HTR-8/SVneo (cell line): Measurements from ENCODE around the gene WASF1.

ENCODE experiments used
- DNase-seq: peaks from one replicate; pipeline ENCODE4 v3.0.0; 2011; ENCODE audit warnings: low spot score, mixed read lengths; ENCODE audit not compliant: insufficient read length
- FAIRE-seq: peaks from 2 replicates; lab custom pipeline; 2011; peaks lifted over from hg19 to GRCh38; lab: Jason Lieb, UNC

Gene WASF1

DNA sequence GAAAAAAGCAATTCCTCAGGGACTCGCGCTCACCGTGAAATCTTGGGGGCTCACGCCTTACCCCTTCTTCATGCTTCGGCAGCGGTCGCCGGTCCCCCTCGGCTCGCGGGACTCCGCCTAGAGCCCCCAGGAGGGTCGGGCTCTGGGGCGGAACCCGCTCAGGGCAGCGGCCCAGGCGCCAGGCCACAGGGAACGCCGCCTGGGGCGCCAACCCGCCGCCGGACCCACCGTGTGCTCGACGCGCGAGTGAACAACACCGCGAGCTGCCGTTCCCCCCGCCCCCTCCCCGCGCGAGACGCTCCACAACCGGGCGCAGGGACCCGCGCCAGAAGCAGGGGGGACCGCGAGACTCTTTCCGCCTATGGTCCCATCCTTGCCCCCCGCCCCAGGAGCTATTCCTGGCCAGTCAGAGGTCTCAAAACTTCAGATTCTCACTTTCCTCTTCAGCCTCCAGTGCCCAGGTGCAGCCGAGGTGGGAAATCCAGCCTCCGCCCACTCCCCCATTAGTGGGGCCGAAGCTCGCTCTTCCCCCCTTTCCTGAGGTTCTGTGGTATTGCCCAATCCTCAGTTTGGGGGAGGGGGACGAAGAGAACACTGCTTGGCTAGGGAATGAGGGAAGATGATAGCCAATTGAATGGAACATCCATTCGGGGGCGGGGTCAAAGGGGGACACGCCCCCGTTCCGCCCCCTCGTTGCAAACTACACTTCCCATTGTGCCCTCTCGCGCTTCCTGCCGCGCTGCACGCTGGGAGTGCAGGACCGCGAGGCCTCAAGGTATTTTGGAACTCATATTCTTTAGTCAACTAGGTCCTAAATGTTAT lies at the start of gene WASF1:
WASF1 (minus strand) TSS at position 265 of the 822 bp plus-strand sequence. CDS start 52,069 bp downstream, outside the sequence.
- peak; percentile 91 for FAIRE-seq
- peak; percentile 83 for DNase-seq

DNA sequence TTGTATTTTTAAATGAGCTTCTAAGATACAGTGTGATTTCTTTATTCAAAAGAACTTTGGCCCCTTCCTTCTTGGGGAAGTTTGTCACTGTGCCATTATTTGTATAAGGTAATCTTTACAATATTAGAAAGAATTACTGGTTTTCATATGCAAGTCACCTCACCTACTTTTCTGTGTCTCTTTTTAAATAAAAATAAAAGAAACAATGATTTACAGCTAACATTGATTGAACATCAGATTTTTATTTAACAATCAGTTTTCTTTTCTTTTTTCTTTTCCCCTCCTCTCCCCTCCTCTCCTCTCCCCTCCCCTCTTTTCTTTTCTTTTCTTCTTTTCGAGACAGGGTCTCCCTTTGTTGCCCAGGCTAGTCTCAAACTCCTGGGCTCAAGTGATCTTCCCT lies 46.8 kb upstream of the WASF1 start:
- no peak for DNase-seq
- FAIRE-seq, result no peak

- no peak for DNase-seq
- no peak for FAIRE-seq
These were observed 42.3 kb upstream of the WASF1 start for GRCh38 chr6:110221738-110222137.

DNA sequence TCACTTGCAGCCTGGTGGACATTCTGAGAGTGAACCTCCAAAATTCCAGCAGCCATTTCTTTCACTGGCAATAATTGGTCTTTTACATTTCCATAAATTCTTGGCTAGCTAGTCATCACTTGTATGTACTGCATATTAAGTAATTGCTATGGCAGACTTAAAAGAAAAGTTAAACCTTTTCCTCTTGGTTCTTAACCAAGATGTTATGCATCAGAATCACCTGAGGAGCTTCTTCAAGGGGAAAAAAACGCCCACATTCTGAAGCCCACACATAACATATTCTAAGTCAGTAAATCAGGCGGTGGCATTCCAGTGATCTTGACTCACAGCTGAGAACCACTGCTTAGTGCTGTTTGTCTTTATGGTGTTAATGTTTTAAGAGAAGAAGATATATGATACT lies 37.8 kb upstream of the WASF1 start:
- no peak for DNase-seq
- no peak for FAIRE-seq

DNA sequence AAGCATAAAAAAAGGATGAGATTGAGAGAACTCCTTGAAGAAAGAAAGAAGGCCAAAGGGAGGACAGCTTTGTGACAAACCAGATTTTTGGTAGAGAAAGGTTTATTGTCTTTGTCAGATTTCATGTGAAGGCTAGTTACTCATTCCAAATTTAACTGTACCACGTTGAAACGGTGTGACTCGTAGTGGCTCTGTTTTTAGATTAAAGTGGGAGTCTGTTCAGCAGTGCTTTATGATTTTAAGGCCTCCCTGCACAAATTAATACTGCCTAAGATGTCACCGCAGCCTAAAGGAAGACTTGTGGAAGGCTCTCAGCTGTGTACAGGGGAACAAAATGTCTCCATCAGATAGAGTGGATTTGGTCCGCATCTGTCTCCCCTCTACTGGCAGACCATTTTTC lies 36.7 kb upstream of the WASF1 start:
- no peak for FAIRE-seq
- no peak for DNase-seq

- FAIRE-seq, result no peak
- no peak for DNase-seq
These were observed 34.9 kb upstream of the WASF1 start for GRCh38 chr6:110214338-110214737.

DNA sequence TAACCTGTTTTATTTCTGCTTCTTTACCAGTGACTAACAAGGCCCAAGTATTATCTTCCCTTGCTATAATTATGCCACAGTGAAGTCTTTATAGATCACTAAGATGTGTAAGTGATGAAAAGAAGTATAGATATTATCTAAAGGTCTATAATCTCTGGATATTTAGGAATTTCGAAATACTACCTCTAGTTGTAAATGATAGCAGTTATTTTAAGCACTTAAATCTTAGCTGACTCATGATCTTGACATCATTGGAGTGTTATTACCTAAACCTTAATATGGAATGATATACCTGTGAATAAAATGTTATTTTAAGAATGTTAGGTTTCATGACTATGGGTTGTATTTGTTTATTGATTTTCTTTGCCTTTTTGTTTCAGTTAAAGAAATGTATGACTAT lies 32.3 kb upstream of the WASF1 start:
- DNase-seq (no peak), FAIRE-seq (no peak)

- no peak for DNase-seq
- FAIRE-seq, result no peak
These were observed 28.2 kb upstream of the WASF1 start for GRCh38 chr6:110207652-110208051.

GRCh38 chr6:110201151-110201884 lies 21.8 kb upstream of the WASF1 start:
- FAIRE-seq, result no peak
- no peak for DNase-seq

DNA sequence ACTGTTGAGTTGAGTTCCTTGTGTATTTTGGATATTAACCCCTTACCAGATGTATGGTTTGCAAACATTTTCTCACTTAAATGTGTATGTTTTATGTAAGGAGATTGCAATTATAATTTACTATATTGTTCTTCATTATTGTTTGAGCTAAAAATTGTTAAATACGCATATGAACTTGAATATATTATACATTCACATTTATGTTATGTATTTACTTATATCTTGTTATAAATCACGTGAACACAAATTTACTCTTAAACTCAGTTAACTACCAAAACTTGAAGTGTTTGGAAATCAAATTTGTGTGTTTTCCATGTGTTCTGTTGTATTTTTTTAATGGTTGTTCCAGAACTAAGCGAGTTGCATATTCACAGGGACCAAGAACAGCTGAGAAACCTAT lies 19.1 kb upstream of the WASF1 start:
- FAIRE-seq, result no peak
- no peak for DNase-seq

GRCh38 chr6:110196874-110197273 lies 17.4 kb upstream of the WASF1 start:
- FAIRE-seq, result no peak

DNA sequence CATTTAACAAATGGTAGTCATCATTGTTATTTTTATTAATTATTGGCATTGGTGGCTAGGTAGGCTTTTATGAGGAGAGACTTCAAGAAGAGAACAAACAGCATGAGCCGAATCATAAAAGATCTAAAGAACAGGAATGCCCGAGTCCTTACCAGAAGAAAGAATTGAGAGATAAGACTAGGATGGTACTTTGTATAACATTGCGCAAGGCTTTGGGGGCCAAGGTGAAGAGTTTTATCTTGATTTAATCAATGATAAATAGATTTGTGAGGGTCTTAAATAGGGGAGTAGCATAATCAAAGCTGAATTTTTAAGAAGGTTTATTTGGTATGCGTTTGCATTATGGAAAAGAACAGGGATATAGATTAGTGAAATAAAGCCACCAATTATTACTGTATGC lies 16.2 kb upstream of the WASF1 start:
- no peak for DNase-seq
- FAIRE-seq, result no peak

More at GRCh38 chr6:110196874-110197273, 17.4 kb upstream of the WASF1 start:
- DNase-seq, result no peak

DNA sequence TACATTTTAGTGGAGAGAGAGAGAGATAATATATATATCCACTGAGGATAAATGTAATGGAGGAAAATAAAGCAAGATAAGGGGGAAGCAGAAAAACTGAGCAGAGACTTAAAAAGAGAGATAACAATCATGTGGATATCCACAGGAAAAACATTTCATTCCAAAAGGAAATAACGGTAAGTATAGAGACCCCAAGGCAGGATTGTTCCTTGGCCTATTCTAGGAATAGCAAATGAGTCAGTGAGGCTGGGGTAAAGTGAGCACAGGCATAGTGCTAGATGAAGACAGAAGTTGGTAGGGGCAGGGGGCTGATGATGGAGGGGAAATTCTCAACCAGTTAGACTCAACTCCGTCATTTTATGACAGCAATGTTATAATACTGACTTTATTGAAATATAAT lies 12.0 kb upstream of the WASF1 start:
- FAIRE-seq (no peak), DNase-seq (no peak)

- FAIRE-seq (no peak), DNase-seq (no peak)
These were observed 11.3 kb upstream of the WASF1 start for GRCh38 chr6:110190726-110191125.

- DNase-seq (no peak), FAIRE-seq (no peak)
These were observed 9.3 kb upstream of the WASF1 start for GRCh38 chr6:110188791-110189190.

DNA sequence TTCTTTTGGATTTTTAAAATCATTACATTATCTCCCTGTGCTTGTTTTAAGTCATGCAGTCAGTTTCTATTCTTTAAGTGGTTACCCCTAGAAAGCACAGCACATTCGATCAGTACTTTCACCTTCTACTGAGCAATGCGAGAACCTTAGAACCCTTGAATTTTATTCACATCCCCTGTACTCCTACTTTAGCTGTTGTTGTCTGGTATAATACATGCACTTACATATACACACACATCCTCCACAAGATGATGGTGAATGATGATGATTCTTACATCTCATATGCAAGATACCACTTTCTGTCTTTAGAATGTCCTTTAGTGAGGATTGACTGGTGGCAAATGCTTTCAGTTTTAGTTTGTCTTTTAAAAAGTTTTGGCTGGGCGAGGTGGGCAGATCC lies 6.4 kb upstream of the WASF1 start:
- DNase-seq (no peak), FAIRE-seq (no peak)

GRCh38 chr6:110183292-110183885 lies 3.9 kb upstream of the WASF1 start:
- no peak for FAIRE-seq
- no peak for DNase-seq

DNA sequence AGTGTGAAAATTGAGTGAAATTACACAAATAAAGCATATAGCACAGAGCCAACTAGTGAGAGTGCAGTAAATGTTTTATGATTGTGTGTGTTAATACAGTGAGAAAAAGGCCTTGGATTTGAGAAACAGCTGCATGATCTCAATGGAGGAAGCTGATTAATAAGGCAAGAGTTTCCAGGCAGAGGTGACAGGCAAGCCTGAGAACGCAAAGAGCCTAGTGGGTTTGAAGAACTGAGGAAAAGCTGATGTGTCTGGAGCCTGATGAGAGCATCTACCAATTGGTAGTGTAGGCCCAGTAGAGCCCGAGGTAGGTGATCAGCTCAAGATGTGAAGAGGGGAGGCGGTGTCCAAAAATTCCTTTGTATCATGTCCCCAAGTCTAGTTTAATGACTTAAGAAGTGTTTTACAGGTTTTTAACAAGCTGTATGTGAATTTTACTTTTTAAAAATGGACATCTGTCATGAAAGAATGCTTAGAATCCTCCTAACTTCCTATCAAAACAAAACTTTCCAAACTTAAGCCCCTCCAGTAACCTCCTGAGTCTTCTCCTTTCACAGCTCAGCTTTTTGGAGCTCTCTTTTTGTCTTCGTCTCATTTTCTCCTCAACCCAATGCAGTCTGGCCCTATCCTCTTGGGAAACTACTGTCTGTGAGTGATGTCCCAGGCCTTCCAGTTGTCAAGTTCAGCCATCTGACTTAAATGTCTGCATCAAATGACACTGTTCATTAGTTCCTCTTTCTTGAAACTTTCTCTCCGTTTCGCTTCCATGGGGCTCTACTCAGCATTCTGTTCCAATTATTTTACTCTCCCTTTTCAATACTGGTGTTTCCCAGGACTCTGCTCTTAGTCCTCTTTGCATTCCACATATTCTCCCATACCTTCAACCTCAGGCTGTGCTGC lies 1.9 kb upstream of the WASF1 start:
- no peak for FAIRE-seq
- no peak for DNase-seq

DNA sequence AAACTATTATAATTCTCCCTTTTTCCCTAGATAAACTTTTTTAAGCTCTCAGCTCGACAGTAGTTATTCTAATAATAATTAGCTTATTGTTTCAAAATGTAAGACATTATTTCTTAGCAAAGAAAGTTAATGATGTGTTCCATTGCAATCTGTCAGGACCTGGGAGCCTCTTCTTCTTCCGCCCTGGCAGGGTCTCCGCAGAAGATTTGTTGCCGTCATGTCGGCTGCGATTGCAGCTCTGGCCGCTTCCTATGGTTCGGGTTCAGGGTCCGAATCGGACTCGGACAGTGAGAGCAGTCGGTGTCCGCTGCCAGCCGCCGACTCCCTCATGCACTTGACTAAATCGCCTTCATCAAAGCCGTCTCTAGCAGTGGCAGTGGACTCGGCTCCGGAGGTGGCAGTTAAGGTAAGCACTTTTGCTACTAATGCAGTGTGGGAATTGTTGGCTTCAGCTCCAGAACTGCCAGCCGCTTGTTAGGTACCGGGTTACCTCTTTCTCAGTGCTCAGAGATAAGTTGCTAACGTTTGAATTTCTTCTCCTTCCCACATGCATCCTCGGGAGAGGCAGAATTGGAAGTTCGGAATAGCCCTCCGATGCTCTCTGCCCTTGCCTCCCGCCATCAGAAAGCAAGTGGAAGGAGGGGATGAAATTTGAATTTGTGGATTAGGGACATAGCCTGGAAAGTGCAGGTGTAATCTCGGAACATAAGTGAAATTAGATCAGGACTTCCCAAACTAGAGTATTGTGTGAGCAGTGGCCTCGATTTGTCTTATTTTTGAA lies 948 bp upstream of the WASF1 start, which contains the start of gene CDC40:
CDC40 (plus strand) TSS at position 200 of the 781 bp plus-strand sequence; CDS start at position 218, 18 bp downstream.
- no peak for FAIRE-seq
- peak; percentile 51 for DNase-seq
